ENCODE results near the gene IL1A. TPM values are rescaled to one million over a fixed set of nuclear protein-coding genes. Genes with fewer than 3 reads are reported as not detected.

IL1A gene
- total RNA-seq, 2 experiments from 2014 or later = not detected

- Histone ChIP-seq H3K4me3 (ENCODE audit: low read length) (no peak overlapping the region), H3K27ac (ENCODE audit: low read depth in 1 of 2, low read length in 2 of 2) (no peak overlapping the region), H3K9me3 (ENCODE audit: control insufficient read depth in 1 of 2, insufficient read depth in 1 of 2, low read length in 2 of 2) (no peaks in the 10 kb centered on the region), H3K36me3 (ENCODE audit: insufficient read depth, low read length) (no peaks in the 10 kb centered on the region), H3K27me3 (ENCODE audit: control insufficient read depth in 1 of 2, insufficient read depth in 2 of 2, low read length in 2 of 2) (no peaks in the 10 kb centered on the region), H3K4me1 (ENCODE audit: insufficient read depth, low read length) (no peaks in the 10 kb centered on the region)
- intact Hi-C loops (cut with DNase I, micrococcal nuclease) = no loop called here
- Mint-ChIP-seq H3K4me3 (no peak overlapping the region), H3K36me3 (ENCODE audit: low read depth) (no peaks in the 10 kb centered on the region), H3K27me3 (no peaks in the 10 kb centered on the region), H3K9me3 (no peaks in the 10 kb centered on the region), H3K27ac (no peak overlapping the region), H3K4me1 (ENCODE audit: low read depth) (no peaks in the 10 kb centered on the region)
- ATAC-seq (ENCODE audit: poor library complexity) (no peak), DNase-seq (no peak)
- TF ChIP-seq, protein P1, sequence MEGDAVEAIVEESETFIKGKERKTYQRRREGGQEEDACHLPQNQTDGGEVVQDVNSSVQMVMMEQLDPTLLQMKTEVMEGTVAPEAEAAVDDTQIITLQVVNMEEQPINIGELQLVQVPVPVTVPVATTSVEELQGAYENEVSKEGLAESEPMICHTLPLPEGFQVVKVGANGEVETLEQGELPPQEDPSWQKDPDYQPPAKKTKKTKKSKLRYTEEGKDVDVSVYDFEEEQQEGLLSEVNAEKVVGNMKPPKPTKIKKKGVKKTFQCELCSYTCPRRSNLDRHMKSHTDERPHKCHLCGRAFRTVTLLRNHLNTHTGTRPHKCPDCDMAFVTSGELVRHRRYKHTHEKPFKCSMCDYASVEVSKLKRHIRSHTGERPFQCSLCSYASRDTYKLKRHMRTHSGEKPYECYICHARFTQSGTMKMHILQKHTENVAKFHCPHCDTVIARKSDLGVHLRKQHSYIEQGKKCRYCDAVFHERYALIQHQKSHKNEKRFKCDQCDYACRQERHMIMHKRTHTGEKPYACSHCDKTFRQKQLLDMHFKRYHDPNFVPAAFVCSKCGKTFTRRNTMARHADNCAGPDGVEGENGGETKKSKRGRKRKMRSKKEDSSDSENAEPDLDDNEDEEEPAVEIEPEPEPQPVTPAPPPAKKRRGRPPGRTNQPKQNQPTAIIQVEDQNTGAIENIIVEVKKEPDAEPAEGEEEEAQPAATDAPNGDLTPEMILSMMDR (IDR thresholded peaks at IDR 0.05) = no peak
- POLR2A ChIA-PET = no interaction called here
- CTCF ChIA-PET = no interaction called here
These were observed 10.5 kb upstream of the IL1A start for GRCh38 chr2:112794841-112795240.

GRCh38 chr2:112794131-112794733 is 9.9 kb upstream of the IL1A start:
- ChIA-PET POLR2A (no interaction called here), CTCF (no interaction called here)
- Mint-ChIP-seq H3K4me1 (ENCODE audit: low read depth) (no peaks in the 10 kb centered on the region), H3K36me3 (ENCODE audit: low read depth) (no peaks in the 10 kb centered on the region), H3K9me3 (no peaks in the 10 kb centered on the region), H3K27ac (no peak overlapping the region), H3K27me3 (no peaks in the 10 kb centered on the region), H3K4me3 (no peak overlapping the region)
- ATAC-seq (ENCODE audit: poor library complexity) = no peak
- intact Hi-C loops (cut with DNase I, micrococcal nuclease) = no loop called here
- TF ChIP-seq, protein P1 (IDR thresholded peaks at IDR 0.05) = no peak
- DNase-seq = peak in 3 of 14 experiments; percentile 49 to 78 (median 68)
- H3K27me3 ChIP-seq (ENCODE audit: control insufficient read depth in 1 of 2, insufficient read depth in 2 of 2, low read length in 2 of 2) = no peaks in the 10 kb centered on the region
- H3K36me3 ChIP-seq (ENCODE audit: insufficient read depth, low read length) = no peaks in the 10 kb centered on the region
- no peaks in the 10 kb centered on the region for H3K9me3 ChIP-seq (ENCODE audit: control insufficient read depth in 1 of 2, insufficient read depth in 1 of 2, low read length in 2 of 2)
- peak overlapping the region in 1 of 2 donors; percentile 28 for H3K27ac ChIP-seq (ENCODE audit: low read depth in 1 of 2, low read length in 2 of 2)
- no peaks in the 10 kb centered on the region for H3K4me1 ChIP-seq (ENCODE audit: insufficient read depth, low read length)
- no peak overlapping the region for H3K4me3 ChIP-seq (ENCODE audit: low read length)

DNA sequence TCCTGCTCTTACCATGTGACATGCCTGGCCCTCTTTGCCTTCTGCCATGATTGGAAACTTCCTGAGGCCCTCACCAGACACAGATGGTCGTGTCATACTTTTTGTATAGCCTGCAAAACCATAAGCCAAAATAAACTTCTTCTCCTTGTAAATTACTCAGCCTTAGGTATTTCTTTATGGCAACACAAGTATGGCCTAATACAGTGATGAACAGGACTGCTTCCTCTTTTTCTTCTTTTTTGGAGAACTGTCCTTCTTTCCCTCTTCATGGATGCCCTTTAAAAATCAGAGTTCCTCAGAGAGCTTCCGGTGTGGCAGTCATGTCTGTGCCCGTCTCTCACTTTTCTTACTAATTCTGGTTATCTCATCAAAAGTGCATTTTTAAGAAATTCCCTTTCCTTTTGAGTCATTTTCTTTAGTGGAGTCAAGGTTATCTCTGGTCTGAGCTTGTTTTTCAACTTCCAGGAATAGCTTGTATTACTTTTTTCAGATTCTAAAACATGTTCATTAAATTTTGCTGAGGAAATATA is 9.2 kb upstream of the IL1A start:
- no peaks in the 10 kb centered on the region for H3K36me3 Mint-ChIP-seq (ENCODE audit: low read depth)
- no peaks in the 10 kb centered on the region for H3K27me3 ChIP-seq (ENCODE audit: control insufficient read depth in 1 of 2, insufficient read depth in 2 of 2, low read length in 2 of 2)
- intact Hi-C loops (cut with DNase I, micrococcal nuclease) = no loop called here
- H3K4me1 Mint-ChIP-seq (ENCODE audit: low read depth) = no peaks in the 10 kb centered on the region
- TF ChIP-seq, protein P1 (IDR thresholded peaks at IDR 0.05) = no peak
- DNase-seq (peak in 3 of 14 experiments; percentile 15 to 61 (median 44)), ATAC-seq (ENCODE audit: poor library complexity) (no peak)
- H3K9me3 Mint-ChIP-seq = no peaks in the 10 kb centered on the region
- H3K27me3 Mint-ChIP-seq = no peaks in the 10 kb centered on the region
- peak overlapping the region in 1 of 2 donors; percentile 28 for H3K27ac ChIP-seq (ENCODE audit: low read depth in 1 of 2, low read length in 2 of 2)
- ChIA-PET POLR2A (no interaction called here), CTCF (no interaction called here)
- no peaks in the 10 kb centered on the region for H3K9me3 ChIP-seq (ENCODE audit: control insufficient read depth in 1 of 2, insufficient read depth in 1 of 2, low read length in 2 of 2)
- no peaks in the 10 kb centered on the region for H3K36me3 ChIP-seq (ENCODE audit: insufficient read depth, low read length)
- no peak overlapping the region for H3K27ac Mint-ChIP-seq
- no peak overlapping the region for H3K4me3 Mint-ChIP-seq
- H3K4me1 ChIP-seq (ENCODE audit: insufficient read depth, low read length) = no peaks in the 10 kb centered on the region
- no peak overlapping the region for H3K4me3 ChIP-seq (ENCODE audit: low read length)
